IMR-90 (cell line): ENCODE measurements around the gene FAM229A. TPM values are rescaled to one million over a fixed set of nuclear protein-coding genes. Genes with fewer than 3 reads are reported as not detected.

Experiments
- ATAC-seq: fragments of 200-7000 bp; cut with Tn5 transposase; 2 replicates; pipeline ENCODE4 v1.9.1; 2020; ENCODE audit warnings: low read depth, mild to moderate bottlenecking, moderate library complexity
- BruUV-seq: library from RNA; stranded (reverse); fragments of 400-500 nt; replicated peaks from 2 replicates; lab custom pipeline; 2021; lab: Mats Ljungman, UMichigan
- CTCF ChIA-PET: fragments of 300-600 bp; formaldehyde crosslinking; extraction: SDS; loops from one replicate; lab custom pipeline; 2021; ENCODE audit warnings: antibody characterized with exemption; lab: Yijun Ruan, JAX
- POLR2A ChIA-PET: fragments of 300-600 bp; sonication (Branson Sonifier 250); formaldehyde crosslinking; loops from one replicate; lab custom pipeline; 2022; ENCODE audit warnings: antibody characterized with exemption; ENCODE audit not compliant: unreplicated experiment; lab: Charles Lee
- DNase-seq: peaks from one replicate; pipeline ENCODE4 v3.0.0; 2013
- H2AFZ ChIP-seq: replicated peaks from 2 replicates; pipeline ENCODE3; 2013; ENCODE audit warnings: low read length, mild to moderate bottlenecking; ENCODE audit not compliant: poor library complexity
- H2AK5ac ChIP-seq: 2 replicates; pipeline ENCODE4 v1.6.1; 2013; ENCODE audit warnings: low read depth, low read length, inconsistent platforms
- H2AK9ac ChIP-seq: replicated peaks from 2 replicates; pipeline ENCODE3; 2013; ENCODE audit warnings: mild to moderate bottlenecking, low read depth, low read length, moderate library complexity; ENCODE audit not compliant: poor library complexity
- H2BK120ac ChIP-seq: 2 replicates; pipeline ENCODE4 v1.6.1; 2013; ENCODE audit warnings: low read depth, low read length, inconsistent platforms
- H2BK15ac ChIP-seq: 3 replicates; pipeline ENCODE4 v1.6.1; 2013; ENCODE audit warnings: low read depth, low read length, inconsistent platforms
- H2BK20ac ChIP-seq: 2 replicates; pipeline ENCODE4 v1.6.1; 2013; ENCODE audit warnings: low read depth, mild to moderate bottlenecking, inconsistent platforms, low read length, moderate library complexity
- H2BK5ac ChIP-seq: 2 replicates; pipeline ENCODE4 v1.6.1; 2013; ENCODE audit warnings: mild to moderate bottlenecking, low read depth, low read length, inconsistent platforms; ENCODE audit not compliant: poor library complexity, severe bottlenecking
- H3K14ac ChIP-seq: replicated peaks from 2 replicates; pipeline ENCODE4 v1.6.1; 2013; ENCODE audit warnings: low read depth, low read length, inconsistent platforms
- H3K18ac ChIP-seq: 2 replicates; pipeline ENCODE4 v1.6.1; 2013; ENCODE audit warnings: low read depth, low read length, control low read depth
- H3K23ac ChIP-seq: 2 replicates; pipeline ENCODE4 v1.6.1; 2013; ENCODE audit warnings: low read depth, low read length, inconsistent platforms
- H3K27ac ChIP-seq: 2 replicates; pipeline ENCODE4 v1.5.1; 2013; ENCODE audit warnings: mild to moderate bottlenecking, control low read depth, low read length; ENCODE audit not compliant: insufficient read depth
- H3K27me3 ChIP-seq: 2 replicates; pipeline ENCODE4 v1.6.1; 2013; ENCODE audit warnings: low read length; ENCODE audit not compliant: control insufficient read depth, insufficient read depth
- H3K36me3 ChIP-seq: 2 replicates; pipeline ENCODE4 v1.6.1; 2013; ENCODE audit warnings: low read length, mixed read lengths; ENCODE audit not compliant: control insufficient read depth, insufficient read depth
- H3K4ac ChIP-seq: 2 replicates; pipeline ENCODE4 v1.6.1; 2013; ENCODE audit warnings: low read depth, low read length, inconsistent platforms
- H3K4me1 ChIP-seq: 2 replicates; pipeline ENCODE4 v1.6.1; 2013; ENCODE audit warnings: low read length, mixed read lengths; ENCODE audit not compliant: control insufficient read depth, insufficient read depth
- H3K4me2 ChIP-seq: 2 replicates; pipeline ENCODE4 v1.6.1; 2013; ENCODE audit warnings: low read depth, mild to moderate bottlenecking, control low read depth, low read length, moderate library complexity
- H3K4me3 ChIP-seq: 2 replicates; pipeline ENCODE4 v1.5.1; 2013; ENCODE audit warnings: low read depth, mild to moderate bottlenecking, control low read depth, low read length, moderate library complexity; ENCODE audit not compliant: insufficient read depth
- H3K56ac ChIP-seq: 2 replicates; pipeline ENCODE4 v1.6.1; 2013; ENCODE audit warnings: low read length, inconsistent platforms; ENCODE audit not compliant: insufficient read depth; ENCODE audit errors: extremely low read depth
- H3K79me1 ChIP-seq, 2 experiments: 2 replicates each; pipeline ENCODE4 v1.6.1; 2013; ENCODE audit warnings: low read length in 2 of 2, inconsistent platforms in 1 of 2, low read depth in 1 of 2
- H3K9ac ChIP-seq: 2 replicates; pipeline ENCODE4 v1.6.1; 2013; ENCODE audit warnings: low read depth, low read length, control low read depth
- H3K9me1 ChIP-seq: 2 replicates; pipeline ENCODE4 v1.6.1; 2013; ENCODE audit warnings: low read length, inconsistent platforms; ENCODE audit not compliant: insufficient read depth
- H3K9me3 ChIP-seq: 2 replicates; pipeline ENCODE4 v1.6.1; 2013; ENCODE audit warnings: low read length; ENCODE audit not compliant: control insufficient read depth, insufficient read depth
- H4K20me1 ChIP-seq: 2 replicates; pipeline ENCODE4 v1.6.1; 2013; ENCODE audit warnings: low read length, inconsistent platforms; ENCODE audit not compliant: insufficient read depth
- H4K5ac ChIP-seq: 2 replicates; pipeline ENCODE4 v1.6.1; 2013; ENCODE audit warnings: mild to moderate bottlenecking, low read depth, low read length, control low read depth
- H4K8ac ChIP-seq, 2 experiments: 2 replicates each; pipeline ENCODE4 v1.6.1; 2013; ENCODE audit warnings: low read depth in 2 of 2, low read length in 2 of 2, control low read depth in 1 of 2, inconsistent platforms in 1 of 2
- H4K91ac ChIP-seq: 2 replicates; pipeline ENCODE4 v1.6.1; 2013; ENCODE audit warnings: low read depth, low read length, inconsistent platforms; ENCODE audit not compliant: insufficient read depth
- MXI1 ChIP-seq: IDR thresholded peaks from 2 replicates; pipeline ENCODE4 v1.6.1; 2012; ENCODE audit warnings: low read depth, mild to moderate bottlenecking, low read length, moderate library complexity, borderline replicate concordance
- WGBS, 2 experiments: methylation state at CpG; one replicate each; pipeline versions ENCODE4 v1.1.5 to v1.1.7; 2013; ENCODE audit warnings: missing lambda C conversion rate in 2 of 2; ENCODE audit not compliant: insufficient read length in 1 of 2; ENCODE audit errors: extremely low coverage in 2 of 2; 5-methylcytosine and 5-hydroxymethylcytosine counted together
- dilution Hi-C: fragments of 300-500 bp; cut with HindIII; formaldehyde crosslinking; loops from one replicate; pipeline ENCODE4 v1.14.3; 2018; ENCODE audit warnings: low sequenced_read_pairs; ENCODE audit not compliant: unreplicated experiment
- in situ Hi-C: fragments of 300-500 bp; cut with MboI; formaldehyde crosslinking; loops from 3 replicates; pipeline ENCODE4 v1.14.3; 2019; ENCODE audit warnings: low sequenced_read_pairs, inconsistent platforms, mixed read lengths
- intact Hi-C: fragments of 100-400 bp; cut with micrococcal nuclease; formaldehyde crosslinking; loops from 2 replicates; pipeline ENCODE4 v1.10.0; 2022
- polyA plus RNA-seq, 3 experiments: library from polyadenylated mRNA; depleted of rRNA; stranded (reverse); fragments of >200 nt; gene quantifications; 2 replicates each; pipeline ENCODE4 v1.2.3, GENCODE V29; 2012; ENCODE audit warnings: low replicate concordance in 1 of 3
- total RNA-seq: library from RNA; depleted of rRNA; stranded (reverse); fragments of >200 nt; gene quantifications from 2 replicates; pipeline ENCODE4 v1.2.3, GENCODE V29; 2012

FAM229A gene
- total and polyA plus RNA-seq, 2 of the 4 experiments (the other 2 are of a cell fraction): 0.36 to 4.3 TPM

- H3K9me3 ChIP-seq: no peaks in the 10 kb centered on the region
- no peak overlapping the region for H3K4me3 ChIP-seq
- H4K5ac ChIP-seq: no peak overlapping the region
- peaks cover 2% of the 10 kb centered on the region; the same call in 1 of the 2 replicates for H3K4me1 ChIP-seq
- dilution Hi-C loops: no loop called here
- no peak overlapping the region for H2AFZ ChIP-seq
- BruUV-seq: no TSS peak
- no peak for DNase-seq
- H4K91ac ChIP-seq: no peak overlapping the region
- no peaks in the 10 kb centered on the region for H3K27me3 ChIP-seq
- no peak overlapping the region for H3K27ac ChIP-seq
- H3K79me1 ChIP-seq: no peaks in the 10 kb centered on the region; a peak in 1 of 4 replicates
- H4K20me1 ChIP-seq: no peaks in the 10 kb centered on the region
- 67% methylated on average over 3 of the region's 5 CpGs; no CpG with 5 or more reads in 1 of the 2 experiments for WGBS, 2 experiments
- TF ChIP-seq MXI1: no peak
- no peak overlapping the region for H3K56ac ChIP-seq
- H2BK20ac ChIP-seq: no peak overlapping the region
- in situ Hi-C loops: no loop called here
- no peak overlapping the region for H3K9ac ChIP-seq
- ATAC-seq: no peak
- POLR2A ChIA-PET: interaction anchor here (0.6 kb wide), 1 partner anchor 257 kb away, joined by 8 read pairs; no protein-coding TSS in a partner anchor
- no peak overlapping the region for H2BK120ac ChIP-seq
- H3K23ac ChIP-seq: no peak overlapping the region
- H3K4ac ChIP-seq: no peak overlapping the region
- no peak overlapping the region for H3K14ac ChIP-seq
- intact Hi-C loops: no loop called here
- H2AK5ac ChIP-seq: no peak overlapping the region
- CTCF ChIA-PET: no interaction called here
- no peak overlapping the region for H2BK5ac ChIP-seq
- no peak overlapping the region for H2BK15ac ChIP-seq
- H3K9me1 ChIP-seq: no peaks in the 10 kb centered on the region; the same call in 1 of the 2 replicates
- H2AK9ac ChIP-seq: peak overlapping the region; percentile 5
- H4K8ac ChIP-seq: no peak overlapping the region
- no peak overlapping the region for H3K18ac ChIP-seq
- H3K4me2 ChIP-seq: no peak overlapping the region
- H3K36me3 ChIP-seq: no peaks in the 10 kb centered on the region
Observed at GRCh38 chr1:32341971-32342370, 20.3 kb downstream of the FAM229A start.
